Mammary epithelial cell (primary cell): ENCODE measurements around the gene NRAS.

Experiments used
- CTCF ChIP-seq, 2 donors: IDR thresholded peaks in 1 of 2; conservative IDR thresholded peaks in 1 of 2; 2 replicates each; pipeline ENCODE4 v1.5.1; 2011 to 2012; ENCODE audit warnings: inconsistent platforms in 2 of 2, low read length in 2 of 2, mild to moderate bottlenecking in 2 of 2, control low read depth in 1 of 2, low read depth in 1 of 2; ENCODE audit not compliant: insufficient read depth in 1 of 2; ENCODE audit errors: extremely low read depth in 1 of 2
- EZH2 ChIP-seq: IDR thresholded peaks from 2 replicates; pipeline ENCODE4 v1.6.1; 2012; ENCODE audit warnings: low read length, inconsistent platforms, borderline replicate concordance

GRCh38 chr1:114668784-114669561 lies 47.6 kb downstream of the NRAS start:
- TF ChIP-seq CTCF (conservative IDR thresholded peaks at IDR 0.05 in 1 of 2, IDR thresholded peaks at IDR 0.05 in 1 of 2; ENCODE audit: extremely low read depth in 1 of 2, insufficient read depth in 1 of 2, low read depth in 1 of 2, low read length in 2 of 2) (no peak), EZH2 (no peak)
